GM23248 (cell line): ENCODE data around the gene FXYD6. TPM values are rescaled to one million over a fixed set of nuclear protein-coding genes. Genes with fewer than 3 reads are reported as not detected.

Experiments used
- DNase-seq: peaks from one replicate; pipeline ENCODE4 v3.0.0-alpha.2; 2015
- H2AFZ ChIP-seq: fragments of 200-600 bp; sonication (generic); 2 replicates; pipeline ENCODE4 v1.6.1; 2016; ENCODE audit warnings: antibody characterized with exemption
- H3F3A ChIP-seq: fragments of 200-600 bp; sonication (generic); 2 replicates; pipeline ENCODE4 v1.6.1; 2016; ENCODE audit warnings: mild to moderate bottlenecking, antibody characterized with exemption, mixed run types; ENCODE audit not compliant: insufficient read depth
- H3K27ac ChIP-seq: fragments of 200-600 bp; sonication (generic); 2 replicates; pipeline ENCODE4 v1.5.1; 2016; ENCODE audit warnings: mild to moderate bottlenecking
- H3K27me3 ChIP-seq: fragments of 200-600 bp; sonication (generic); replicated peaks from 2 replicates; pipeline ENCODE4 v1.6.1; 2016; ENCODE audit warnings: mild to moderate bottlenecking; ENCODE audit not compliant: insufficient read depth
- H3K36me3 ChIP-seq: fragments of 200-600 bp; sonication (generic); 2 replicates; pipeline ENCODE4 v1.6.1; 2016; ENCODE audit warnings: low read depth, mild to moderate bottlenecking
- H3K4me1 ChIP-seq: fragments of 200-600 bp; sonication (generic); 2 replicates; pipeline ENCODE4 v1.6.1; 2016; ENCODE audit warnings: mild to moderate bottlenecking; ENCODE audit not compliant: insufficient read depth
- H3K4me2 ChIP-seq: fragments of 200-600 bp; sonication (generic); one replicate; pipeline ENCODE4 v1.6.1; 2016; ENCODE audit warnings: mild to moderate bottlenecking; ENCODE audit not compliant: unreplicated experiment
- H3K4me3 ChIP-seq: fragments of 200-600 bp; sonication (generic); 2 replicates; pipeline ENCODE4 v1.5.1; 2016; ENCODE audit warnings: mild to moderate bottlenecking
- H3K79me2 ChIP-seq: fragments of 200-600 bp; sonication (generic); 2 replicates; pipeline ENCODE4 v1.6.1; 2016; ENCODE audit warnings: mild to moderate bottlenecking; ENCODE audit not compliant: insufficient read depth
- H3K9ac ChIP-seq: fragments of 200-600 bp; sonication (generic); 2 replicates; pipeline ENCODE4 v1.6.1; 2016; ENCODE audit warnings: mild to moderate bottlenecking
- H3K9me2 ChIP-seq: fragments of 200-600 bp; sonication (generic); 2 replicates; pipeline ENCODE4 v1.6.1; 2016; ENCODE audit warnings: mixed run types, mild to moderate bottlenecking, moderate library complexity; ENCODE audit not compliant: insufficient read depth
- H3K9me3 ChIP-seq: fragments of 200-600 bp; sonication (generic); one replicate; pipeline ENCODE4 v1.6.1; 2017; ENCODE audit warnings: low read depth
- H4K20me1 ChIP-seq: fragments of 200-600 bp; sonication (generic); 2 replicates; pipeline ENCODE4 v1.6.0; 2016; ENCODE audit not compliant: insufficient read depth
- EZH2 ChIP-seq: fragments of 200-600 bp; sonication (generic); IDR thresholded peaks from 2 replicates; pipeline ENCODE4 v1.6.1; 2018; ENCODE audit warnings: antibody characterized with exemption, mild to moderate bottlenecking; ENCODE audit not compliant: insufficient read depth, poor library complexity, severe bottlenecking
- EZH2phosphoT487 ChIP-seq: fragments of 200-600 bp; sonication (generic); IDR thresholded peaks from 2 replicates; pipeline ENCODE4 v1.6.1; 2018; ENCODE audit warnings: antibody characterized with exemption, moderate library complexity, mild to moderate bottlenecking, low read depth; ENCODE audit not compliant: insufficient read depth
- WGBS, 2 experiments: methylation state at CpG; one replicate each; pipeline ENCODE4 v1.1.6; 2015 to 2017; ENCODE audit warnings: low lambda C conversion rate in 2 of 2, low coverage in 1 of 2; ENCODE audit errors: missing lambda C conversion rate in 2 of 2; 5-methylcytosine and 5-hydroxymethylcytosine counted together
- in situ Hi-C: fragments of 300-500 bp; cut with MboI; formaldehyde crosslinking; loops from 2 replicates; pipeline ENCODE4 v1.15.0; 2020
- polyA plus RNA-seq: library from polyadenylated mRNA; unstranded; fragments of >200 nt; fragmentation: Nextera tagmentation; extraction: Ambion mirVana; gene quantifications from 2 replicates; pipeline ENCODE4 v1.2.1, GENCODE V29; 2016
- total RNA-seq: library from RNA; depleted of rRNA; stranded (reverse); fragments of >200 nt; shearing (Covaris generic); gene quantifications from 2 replicates; pipeline ENCODE4 v1.2.3, GENCODE V29; 2014

FXYD6 gene
- total and polyA plus RNA-seq, 2 experiments from 2014 or later, result not detected

DNA sequence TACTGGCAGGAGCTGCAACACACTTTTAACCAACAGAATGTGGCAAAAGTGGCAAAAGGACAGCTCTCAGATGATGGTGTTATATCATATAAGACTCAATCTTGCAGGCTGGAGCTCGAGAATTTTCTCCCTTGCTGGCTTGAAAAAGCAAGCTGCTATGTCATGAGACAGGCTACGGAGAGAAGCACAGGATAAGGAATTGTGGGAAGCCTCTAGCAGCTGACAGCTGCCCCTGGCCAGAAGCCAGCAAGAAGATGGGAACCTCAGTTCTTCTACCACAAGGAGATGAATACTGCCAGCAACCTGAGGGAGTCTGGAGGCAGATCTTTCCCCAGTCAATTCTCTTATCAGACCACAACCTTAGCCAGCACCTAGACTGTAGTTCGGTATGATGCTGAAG is 24.6 kb downstream of the FXYD6 start:
- H3K9ac ChIP-seq, result no peak overlapping the region
- no peaks in the 10 kb centered on the region for H3K9me2 ChIP-seq
- DNase-seq, result no peak
- TF ChIP-seq EZH2phosphoT487 (no peak), EZH2 (no peak)
- H3K36me3 ChIP-seq, result no peaks in the 10 kb centered on the region
- H3K27ac ChIP-seq, result no peak overlapping the region
- H4K20me1 ChIP-seq, result no peaks in the 10 kb centered on the region
- H3K9me3 ChIP-seq, result no peaks in the 10 kb centered on the region
- no peak overlapping the region for H2AFZ ChIP-seq
- peaks cover 5% of the 10 kb centered on the region; the same call in 1 of the 2 replicates for H3K27me3 ChIP-seq
- H3K4me3 ChIP-seq, result no peak overlapping the region
- in situ Hi-C loops, result no loop called here
- no peaks in the 10 kb centered on the region for H3K79me2 ChIP-seq
- WGBS, 2 experiments, result 18 to 19% methylated on average over 3 of the region's 3 CpGs
- H3K4me2 ChIP-seq, result no peak overlapping the region
- no peaks in the 10 kb centered on the region for H3F3A ChIP-seq
- no peaks in the 10 kb centered on the region for H3K4me1 ChIP-seq

- Histone ChIP-seq H2AFZ (no peak overlapping the region), H3F3A (no peaks in the 10 kb centered on the region), H3K9ac (no peak overlapping the region), H3K4me2 (no peak overlapping the region), H3K4me1 (no peaks in the 10 kb centered on the region), H4K20me1 (no peaks in the 10 kb centered on the region), H3K27me3 (peaks cover 7% of the 10 kb centered on the region), H3K9me2 (no peaks in the 10 kb centered on the region), H3K27ac (no peak overlapping the region), H3K4me3 (no peak overlapping the region), H3K79me2 (no peaks in the 10 kb centered on the region), H3K36me3 (no peaks in the 10 kb centered on the region), H3K9me3 (no peaks in the 10 kb centered on the region)
- in situ Hi-C loops, result no loop called here
- WGBS, 2 experiments, result 23 to 24% methylated on average over 3 of the region's 3 CpGs
- DNase-seq, result no peak
- no peak for TF ChIP-seq EZH2
- no peak for TF ChIP-seq EZH2phosphoT487
Measured at GRCh38 chr11:117851106-117851505, 25.4 kb downstream of the FXYD6 start.

DNA sequence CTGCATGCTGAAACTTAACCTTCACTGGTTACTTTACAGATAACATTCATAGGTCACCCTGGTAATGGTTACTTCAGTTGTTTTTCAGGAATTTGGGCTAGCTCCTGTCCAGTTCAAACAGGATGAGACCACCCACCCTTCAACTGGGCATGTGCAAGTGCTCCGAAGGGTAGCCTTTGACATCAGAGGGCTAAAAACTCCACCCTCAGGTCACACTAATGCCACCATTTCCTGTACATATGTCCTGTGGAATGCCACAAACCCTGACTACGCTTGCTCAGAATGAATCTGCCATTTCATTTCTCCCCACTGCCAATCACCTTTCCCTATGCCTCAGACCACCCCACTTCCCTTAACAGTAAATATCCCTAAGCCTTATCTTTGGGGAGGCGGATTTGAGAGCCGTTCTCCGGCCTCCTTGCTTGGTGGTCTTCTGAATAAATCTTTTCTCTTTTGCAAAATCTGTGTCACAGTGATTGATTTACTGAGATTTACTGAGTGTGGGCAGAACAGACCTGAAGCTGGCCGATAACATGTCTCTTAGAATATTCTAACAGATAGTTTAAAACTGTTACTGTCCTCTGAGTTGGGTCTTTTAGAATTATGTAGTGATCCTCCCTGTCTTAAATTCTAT is 26.6 kb downstream of the FXYD6 start:
- no peaks in the 10 kb centered on the region for H3K36me3 ChIP-seq
- H3K4me3 ChIP-seq, result no peak overlapping the region
- no peaks in the 10 kb centered on the region for H3K9me2 ChIP-seq
- peaks cover 11% of the 10 kb centered on the region for H3K27me3 ChIP-seq
- in situ Hi-C loops, result no loop called here
- no peak overlapping the region for H3K9ac ChIP-seq
- H3K27ac ChIP-seq, result no peak overlapping the region
- H3K4me2 ChIP-seq, result no peak overlapping the region
- WGBS, 2 experiments, result 77 to 82% methylated on average over 6 of the region's 6 CpGs
- no peak for TF ChIP-seq EZH2
- TF ChIP-seq EZH2phosphoT487, result no peak
- no peak overlapping the region for H2AFZ ChIP-seq
- no peaks in the 10 kb centered on the region for H3K9me3 ChIP-seq
- H3K79me2 ChIP-seq, result no peaks in the 10 kb centered on the region
- H3F3A ChIP-seq, result no peaks in the 10 kb centered on the region
- H4K20me1 ChIP-seq, result no peaks in the 10 kb centered on the region
- no peak for DNase-seq
- no peaks in the 10 kb centered on the region for H3K4me1 ChIP-seq

DNA sequence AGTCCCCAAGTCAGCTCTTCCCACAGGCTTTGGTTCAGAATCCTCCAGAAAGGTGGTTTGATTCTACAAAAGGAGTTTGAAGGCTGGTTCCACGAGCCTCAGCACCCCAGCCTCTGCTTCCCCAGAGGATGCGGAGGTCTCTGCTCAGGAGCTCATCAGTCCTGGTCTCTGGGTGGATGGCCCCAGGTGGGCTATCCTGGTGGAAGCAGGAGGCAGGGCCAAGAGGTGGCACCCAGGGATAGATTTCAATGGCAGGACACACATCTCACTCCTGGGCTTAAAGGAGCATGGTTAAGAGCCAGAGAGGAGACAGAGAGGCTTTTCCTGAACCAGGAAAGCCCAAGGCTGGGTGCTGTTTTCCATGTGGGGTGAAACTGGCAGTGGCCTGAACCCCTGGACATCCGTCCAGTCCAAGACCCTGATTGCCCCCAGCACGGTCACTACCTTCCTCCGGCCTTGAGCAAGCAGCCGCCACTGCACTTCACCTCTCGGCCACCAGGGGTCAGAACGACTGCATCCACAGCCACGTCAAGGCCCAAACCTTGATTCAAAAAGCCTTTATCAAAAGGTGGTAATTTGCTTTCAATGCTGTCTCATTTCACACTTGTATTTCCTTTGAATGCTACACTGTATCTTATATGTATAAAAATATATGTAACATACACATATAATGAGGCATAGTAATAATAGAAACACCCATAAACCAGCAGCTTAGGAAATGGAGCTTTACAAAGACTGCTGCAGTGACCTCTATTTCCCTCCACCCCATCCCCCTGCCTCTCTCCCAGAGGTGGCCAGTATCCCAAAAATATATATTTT is 32.6 kb downstream of the FXYD6 start:
- Histone ChIP-seq H3K4me1 (no peaks in the 10 kb centered on the region), H3K9ac (no peak overlapping the region), H3F3A (no peaks in the 10 kb centered on the region), H3K36me3 (no peaks in the 10 kb centered on the region), H3K27ac (no peak overlapping the region), H4K20me1 (no peaks in the 10 kb centered on the region), H2AFZ (no peak overlapping the region), H3K4me3 (no peak overlapping the region), H3K9me2 (no peaks in the 10 kb centered on the region), H3K27me3 (peaks cover 24% of the 10 kb centered on the region), H3K4me2 (no peak overlapping the region), H3K79me2 (no peaks in the 10 kb centered on the region), H3K9me3 (no peaks in the 10 kb centered on the region)
- TF ChIP-seq EZH2 (no peak), EZH2phosphoT487 (no peak)
- peak; percentile 66 for DNase-seq
- WGBS, 2 experiments, result 24 to 25% methylated on average over 8 to 9 of the region's 9 CpGs
- in situ Hi-C loops, result no loop called here
